DOHH2 (cell line): Measurements from ENCODE around the gene CARD11.

ENCODE experiments used
- H3F3A ChIP-seq: fragments of 200-600 bp; sonication (generic), shearing (Covaris generic); 2 replicates; pipeline ENCODE4 v1.6.0; 2016; ENCODE audit warnings: antibody characterized with exemption, mild to moderate bottlenecking; ENCODE audit not compliant: control insufficient read depth, insufficient read depth
- H3K27ac ChIP-seq: fragments of 200-600 bp; sonication (generic); 2 replicates; pipeline ENCODE4 v1.5.1; 2014; ENCODE audit warnings: low read depth, mild to moderate bottlenecking, low read length, moderate library complexity
- H3K27me3 ChIP-seq: fragments of 200-600 bp; sonication (generic); 2 replicates; pipeline ENCODE4 v1.6.1; 2014; ENCODE audit warnings: mild to moderate bottlenecking, low read length, mixed read lengths; ENCODE audit not compliant: control insufficient read depth
- H3K36me3 ChIP-seq: fragments of 200-600 bp; sonication (generic); 2 replicates; pipeline ENCODE4 v1.6.1; 2014; ENCODE audit warnings: mild to moderate bottlenecking, low read length, moderate library complexity, mixed read lengths; ENCODE audit not compliant: control insufficient read depth
- H3K4me1 ChIP-seq: fragments of 200-600 bp; sonication (generic); 2 replicates; pipeline ENCODE4 v1.6.1; 2014; ENCODE audit warnings: mild to moderate bottlenecking, low read length, mixed read lengths; ENCODE audit not compliant: control insufficient read depth
- H3K4me2 ChIP-seq: fragments of 200-600 bp; sonication (generic); 2 replicates; pipeline ENCODE4 v1.6.0; 2014; ENCODE audit warnings: mild to moderate bottlenecking, low read length, moderate library complexity
- H3K4me3 ChIP-seq: fragments of 200-600 bp; sonication (generic); 2 replicates; pipeline ENCODE4 v1.5.1; 2014; ENCODE audit warnings: mild to moderate bottlenecking, low read length, mixed read lengths
- H3K79me2 ChIP-seq: fragments of 200-600 bp; sonication (generic); 2 replicates; pipeline ENCODE4 v1.6.1; 2014; ENCODE audit warnings: mild to moderate bottlenecking, low read length, mixed read lengths; ENCODE audit not compliant: control insufficient read depth
- H3K9me2 ChIP-seq: fragments of 200-600 bp; sonication (generic); replicated peaks from 2 replicates; pipeline ENCODE4 v1.6.1; 2014; ENCODE audit warnings: mild to moderate bottlenecking, low read length, mixed read lengths; ENCODE audit not compliant: control insufficient read depth
- H3K9me3 ChIP-seq: fragments of 200-600 bp; sonication (generic); 2 replicates; pipeline ENCODE4 v1.6.1; 2014; ENCODE audit warnings: antibody characterized with exemption, low read length, mixed read lengths; ENCODE audit not compliant: control insufficient read depth, insufficient read depth
- H4K20me1 ChIP-seq: fragments of 200-600 bp; sonication (generic); 2 replicates; pipeline ENCODE4 v1.6.0; 2014; ENCODE audit warnings: low read depth, mild to moderate bottlenecking, antibody characterized with exemption, low read length, moderate library complexity; ENCODE audit not compliant: control insufficient read depth, insufficient read depth
- EZH2phosphoT487 ChIP-seq: fragments of 200-600 bp; sonication (generic); IDR thresholded peaks from 2 replicates; pipeline ENCODE4 v1.6.1; 2017; ENCODE audit warnings: borderline replicate concordance, mild to moderate bottlenecking, antibody characterized with exemption, low read length, moderate library complexity, mixed read lengths
- TF ChIP-seq, protein P1 (sequence below): fragments of 200-600 bp; sonication (generic); IDR thresholded peaks from one replicate; pipeline ENCODE4 v1.5.1; 2014; ENCODE audit warnings: antibody characterized with exemption, mild to moderate bottlenecking, low read depth, low read length; ENCODE audit not compliant: poor library complexity, severe bottlenecking

CARD11 gene

DNA sequence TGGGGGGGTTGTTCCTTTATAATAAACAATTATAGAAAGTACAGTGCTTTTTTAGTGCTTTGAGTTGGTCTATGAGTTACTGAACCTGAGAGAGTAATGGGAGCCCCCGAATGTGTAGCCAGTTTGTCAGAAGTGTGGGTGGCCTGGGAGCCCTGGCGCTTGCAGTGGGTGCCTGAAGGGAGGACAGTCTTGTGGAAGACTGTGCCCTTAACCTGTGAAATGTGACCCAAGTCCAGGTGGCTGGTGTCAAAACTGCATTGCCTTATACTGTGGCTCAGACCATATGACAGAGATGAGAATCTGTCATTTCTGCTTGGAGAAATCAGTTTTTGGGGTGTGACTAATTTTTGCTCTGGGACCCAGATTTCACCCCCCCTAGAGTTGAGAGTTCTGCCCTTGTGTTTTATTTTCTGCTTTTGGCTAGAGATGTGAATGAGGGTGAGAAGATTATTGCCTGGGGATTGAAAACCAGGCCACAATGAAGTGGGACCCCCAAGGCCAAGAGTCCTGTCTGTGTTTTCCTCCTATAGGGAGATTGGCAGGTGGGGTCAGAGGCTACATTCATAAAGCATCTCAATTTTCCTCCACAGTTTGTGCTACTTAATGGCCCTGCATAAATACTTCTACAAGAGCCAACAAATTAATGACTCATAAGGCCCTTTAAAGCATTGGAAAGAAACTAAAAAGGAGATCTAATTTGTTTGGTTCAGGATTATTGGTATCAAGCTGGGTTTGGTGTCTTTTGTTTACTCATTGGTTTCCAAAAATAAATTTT, 24.1 kb upstream of the CARD11 start:
- Histone ChIP-seq H3K4me1 (peaks cover 47% of the 10 kb centered on the region), H3F3A (no peaks in the 10 kb centered on the region; the same call in 1 of the 2 replicates), H3K9me2 (no peaks in the 10 kb centered on the region), H3K36me3 (no peaks in the 10 kb centered on the region), H3K4me3 (no peak overlapping the region), H3K4me2 (peak overlapping the region; percentile 34), H3K9me3 (peaks cover 5% of the 10 kb centered on the region; the same call in 1 of the 2 replicates), H4K20me1 (no peaks in the 10 kb centered on the region), H3K27me3 (peaks cover 4% of the 10 kb centered on the region), H3K27ac (no peak overlapping the region), H3K79me2 (no peaks in the 10 kb centered on the region)
- TF ChIP-seq, protein P1, sequence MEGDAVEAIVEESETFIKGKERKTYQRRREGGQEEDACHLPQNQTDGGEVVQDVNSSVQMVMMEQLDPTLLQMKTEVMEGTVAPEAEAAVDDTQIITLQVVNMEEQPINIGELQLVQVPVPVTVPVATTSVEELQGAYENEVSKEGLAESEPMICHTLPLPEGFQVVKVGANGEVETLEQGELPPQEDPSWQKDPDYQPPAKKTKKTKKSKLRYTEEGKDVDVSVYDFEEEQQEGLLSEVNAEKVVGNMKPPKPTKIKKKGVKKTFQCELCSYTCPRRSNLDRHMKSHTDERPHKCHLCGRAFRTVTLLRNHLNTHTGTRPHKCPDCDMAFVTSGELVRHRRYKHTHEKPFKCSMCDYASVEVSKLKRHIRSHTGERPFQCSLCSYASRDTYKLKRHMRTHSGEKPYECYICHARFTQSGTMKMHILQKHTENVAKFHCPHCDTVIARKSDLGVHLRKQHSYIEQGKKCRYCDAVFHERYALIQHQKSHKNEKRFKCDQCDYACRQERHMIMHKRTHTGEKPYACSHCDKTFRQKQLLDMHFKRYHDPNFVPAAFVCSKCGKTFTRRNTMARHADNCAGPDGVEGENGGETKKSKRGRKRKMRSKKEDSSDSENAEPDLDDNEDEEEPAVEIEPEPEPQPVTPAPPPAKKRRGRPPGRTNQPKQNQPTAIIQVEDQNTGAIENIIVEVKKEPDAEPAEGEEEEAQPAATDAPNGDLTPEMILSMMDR, result no peak
- no peak for TF ChIP-seq EZH2phosphoT487

DNA sequence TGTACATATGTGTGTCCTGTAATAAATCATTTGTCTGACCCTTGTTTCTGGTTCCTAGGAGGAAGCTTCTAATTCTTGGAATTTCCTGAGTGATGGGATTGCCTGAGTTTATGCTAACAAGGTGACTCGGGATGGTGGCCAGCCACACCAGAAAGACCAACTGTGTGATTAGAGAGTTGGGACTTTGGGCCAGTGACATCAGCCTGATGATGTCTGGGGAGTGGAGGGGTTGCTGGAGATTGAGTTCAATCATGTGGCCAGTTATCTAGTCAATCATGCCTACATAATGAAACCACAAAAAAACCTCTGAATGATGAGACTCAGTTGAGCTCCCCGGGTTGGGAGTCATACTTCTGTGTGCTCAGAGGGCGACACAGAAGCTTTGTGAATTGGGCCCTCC, 23.5 kb upstream of the CARD11 start:
- Histone ChIP-seq H3F3A (no peaks in the 10 kb centered on the region; the same call in 1 of the 2 replicates), H3K4me1 (peaks cover 47% of the 10 kb centered on the region)
- no peak for TF ChIP-seq EZH2phosphoT487
- TF ChIP-seq, protein P1, result no peak

DNA sequence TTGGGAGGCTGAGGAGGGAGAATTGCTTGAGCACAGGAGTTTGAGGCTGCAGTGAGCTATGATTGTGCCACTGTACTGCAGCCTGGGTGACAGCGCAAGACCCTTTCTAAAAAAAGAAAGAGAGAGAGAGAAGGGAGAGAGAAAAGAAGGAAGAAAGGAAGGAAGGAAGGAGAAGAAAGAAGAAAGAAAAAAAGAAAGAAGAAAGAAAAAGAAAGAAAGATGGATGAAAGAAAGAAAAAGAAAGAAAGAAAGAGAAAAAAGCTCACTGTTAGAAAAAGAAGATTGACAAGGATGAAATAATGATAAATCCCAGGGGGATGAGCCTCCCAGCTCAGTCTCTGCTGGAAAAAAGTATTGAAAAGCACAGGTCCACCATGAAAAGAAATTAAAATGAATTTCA, 22.8 kb upstream of the CARD11 start:
- Histone ChIP-seq H3K4me1 (peaks cover 47% of the 10 kb centered on the region), H3K9me2 (no peaks in the 10 kb centered on the region), H3K27me3 (peaks cover 13% of the 10 kb centered on the region), H3K4me2 (peak overlapping the region; percentile 43; the same call in 1 of the 2 replicates), H3K36me3 (no peaks in the 10 kb centered on the region), H3F3A (no peaks in the 10 kb centered on the region; the same call in 1 of the 2 replicates), H3K27ac (no peak overlapping the region), H3K4me3 (no peak overlapping the region), H3K9me3 (peaks cover 5% of the 10 kb centered on the region; the same call in 1 of the 2 replicates), H3K79me2 (no peaks in the 10 kb centered on the region), H4K20me1 (no peaks in the 10 kb centered on the region)
- TF ChIP-seq, protein P1, result no peak
- TF ChIP-seq EZH2phosphoT487, result no peak

More for the DNA sequence above, 23.5 kb upstream of the CARD11 start:
- H3K9me2 ChIP-seq, result no peaks in the 10 kb centered on the region
- peak overlapping the region; percentile 34 for H3K4me2 ChIP-seq
- no peaks in the 10 kb centered on the region for H3K79me2 ChIP-seq
- no peak overlapping the region for H3K27ac ChIP-seq
- H3K4me3 ChIP-seq, result no peak overlapping the region
- no peaks in the 10 kb centered on the region for H4K20me1 ChIP-seq
- H3K36me3 ChIP-seq, result no peaks in the 10 kb centered on the region
- H3K9me3 ChIP-seq, result peaks cover 5% of the 10 kb centered on the region; the same call in 1 of the 2 replicates
- peaks cover 10% of the 10 kb centered on the region for H3K27me3 ChIP-seq
